NCI-H748 treated with DMSO at 0.1 percent for 48 hours (cell line): Measurements from ENCODE around the gene GH2.

ENCODE experiments used
- DNase-seq: peaks from one replicate; lab custom pipeline; 2025; lab: John Stamatoyannopoulos, UW

Gene GH2

GRCh38 chr17:63840591-63841349 is 41.0 kb downstream of the GH2 start:
- no peak for DNase-seq

- no peak for DNase-seq
These were observed 43.0 kb downstream of the GH2 start for GRCh38 chr17:63838631-63839171.

DNA sequence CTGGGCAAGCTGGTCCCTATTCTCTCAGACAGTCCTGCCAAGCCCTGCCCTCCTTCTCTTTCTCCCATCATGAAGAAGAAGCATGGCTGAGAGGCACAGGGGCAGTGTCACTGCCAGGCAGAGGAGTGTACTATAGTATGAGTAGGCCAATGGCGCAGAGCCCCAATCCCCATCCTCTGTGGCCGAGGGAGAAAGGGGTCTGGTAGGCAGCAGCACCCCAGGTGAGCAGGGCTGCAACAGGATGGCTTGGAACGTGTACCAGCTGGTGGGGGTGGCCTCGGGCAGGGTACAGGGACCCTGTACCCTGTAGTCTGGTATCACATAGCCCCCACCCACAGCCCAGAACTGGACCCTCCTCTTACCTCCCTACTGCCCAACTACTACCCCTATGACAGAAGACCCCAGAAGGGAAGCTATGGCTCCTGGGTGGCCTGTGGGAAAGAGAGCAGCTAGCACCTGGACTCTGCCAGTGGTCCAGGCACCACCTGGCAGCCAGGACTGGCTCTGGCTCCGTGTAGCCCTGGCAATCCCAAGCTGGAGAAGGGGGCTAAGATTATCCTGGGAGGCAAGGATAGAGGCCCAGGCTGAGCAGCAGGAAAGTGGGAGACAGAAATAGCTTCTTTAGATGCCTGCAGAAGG is 43.7 kb downstream of the GH2 start:
- no peak for DNase-seq

DNA sequence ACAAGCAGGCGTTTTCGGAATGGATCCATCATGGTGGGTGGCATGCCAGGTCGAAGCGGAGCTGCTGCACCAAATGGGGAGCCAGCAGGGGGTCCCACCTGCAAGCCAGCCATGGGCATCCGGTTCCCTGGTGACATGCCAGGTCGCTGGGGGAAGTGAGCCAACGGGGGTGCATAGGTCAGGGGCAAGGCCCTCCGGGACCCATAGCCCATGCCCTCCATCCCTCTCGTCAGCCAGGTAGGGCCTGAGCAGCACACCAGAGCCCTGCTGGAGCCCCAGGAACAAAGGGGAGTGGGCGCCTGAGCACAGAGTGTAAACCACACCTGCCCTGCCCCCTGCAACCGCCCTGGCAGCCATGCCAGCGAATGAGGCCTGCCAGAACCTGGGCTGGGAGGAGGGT is 44.3 kb downstream of the GH2 start:
- no peak for DNase-seq

GRCh38 chr17:63836811-63837210 is 44.9 kb downstream of the GH2 start:
- DNase-seq, result no peak

GRCh38 chr17:63835167-63835720 is 46.5 kb downstream of the GH2 start:
- no peak for DNase-seq

GRCh38 chr17:63834431-63835166 is 47.1 kb downstream of the GH2 start:
- DNase-seq, result no peak

- no peak for DNase-seq
These were observed 47.9 kb downstream of the GH2 start for GRCh38 chr17:63833741-63834373.

DNA sequence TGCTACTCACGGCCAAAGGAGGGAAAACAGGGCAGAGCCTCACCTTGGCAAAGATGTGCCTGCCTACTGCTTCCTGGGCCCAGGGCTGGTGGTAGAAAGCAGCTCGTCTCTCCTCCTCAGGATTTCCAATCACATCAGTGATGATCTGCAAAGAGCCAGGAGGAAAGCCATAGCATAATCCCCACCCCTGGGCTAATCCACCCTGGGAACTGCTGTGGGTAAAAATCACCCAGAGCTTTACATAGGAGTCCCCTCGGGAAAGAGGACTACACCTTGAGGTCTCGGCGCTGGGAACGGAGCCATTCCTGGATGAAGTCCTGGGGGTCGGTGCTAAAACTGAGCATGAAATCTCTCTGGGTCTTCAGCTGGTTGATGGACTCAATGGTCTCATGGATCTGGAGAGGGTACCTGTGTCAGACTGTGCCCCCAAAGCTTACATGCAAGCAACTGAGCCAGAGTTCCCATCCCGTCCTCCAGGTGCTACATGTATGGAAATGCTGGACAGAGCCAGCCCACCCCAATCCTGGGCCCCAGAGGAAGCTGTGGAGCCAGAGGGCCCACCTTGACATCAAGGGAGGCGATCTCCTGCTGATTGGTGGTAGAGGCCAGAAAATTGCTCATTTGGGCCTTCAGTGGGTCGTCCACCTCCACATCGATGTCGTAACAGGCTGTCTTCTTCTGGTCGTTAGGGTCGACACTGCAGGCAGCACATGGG is 48.6 kb downstream of the GH2 start:
- no peak for DNase-seq

DNA sequence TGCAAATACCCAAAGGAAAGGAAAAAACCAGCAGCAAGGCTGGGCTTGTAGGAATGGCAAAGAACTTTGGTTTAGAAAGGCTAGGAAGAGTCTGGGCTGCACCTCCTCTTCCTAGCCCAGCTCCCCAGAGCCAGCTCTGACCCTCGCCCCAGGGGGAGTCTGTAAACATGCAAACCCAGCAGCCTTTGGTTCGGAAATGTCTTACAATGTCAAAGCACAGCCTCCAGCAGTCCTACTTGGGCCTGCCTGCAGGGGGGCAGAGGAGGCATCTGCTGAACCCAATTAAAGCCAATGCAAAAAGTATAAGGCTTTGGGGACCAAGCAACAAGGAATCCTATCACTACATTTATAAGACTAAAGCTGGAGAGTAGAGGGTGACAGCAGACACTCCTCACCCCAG is 49.3 kb downstream of the GH2 start:
- DNase-seq, result no peak

GRCh38 chr17:63832014-63832413 is 49.7 kb downstream of the GH2 start:
- no peak for DNase-seq

DNA sequence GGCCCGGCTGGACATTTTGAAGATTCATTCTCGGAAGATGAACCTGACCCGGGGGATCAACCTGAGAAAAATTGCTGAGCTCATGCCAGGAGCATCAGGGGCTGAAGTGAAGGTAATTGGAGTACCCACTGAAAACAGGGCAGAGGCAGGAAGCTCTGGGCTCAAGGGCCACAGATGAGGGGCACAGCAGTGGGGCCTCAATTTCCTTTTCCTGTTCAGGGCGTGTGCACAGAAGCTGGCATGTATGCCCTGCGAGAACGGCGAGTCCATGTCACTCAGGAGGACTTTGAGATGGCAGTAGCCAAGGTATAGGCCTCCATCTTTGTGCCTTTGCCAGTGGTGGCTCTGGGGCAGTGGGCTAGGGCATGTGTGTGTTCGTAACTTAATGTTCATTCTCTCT is 50.2 kb downstream of the GH2 start:
- no peak for DNase-seq

GRCh38 chr17:63830904-63831491 is 50.7 kb downstream of the GH2 start:
- DNase-seq, result no peak

DNA sequence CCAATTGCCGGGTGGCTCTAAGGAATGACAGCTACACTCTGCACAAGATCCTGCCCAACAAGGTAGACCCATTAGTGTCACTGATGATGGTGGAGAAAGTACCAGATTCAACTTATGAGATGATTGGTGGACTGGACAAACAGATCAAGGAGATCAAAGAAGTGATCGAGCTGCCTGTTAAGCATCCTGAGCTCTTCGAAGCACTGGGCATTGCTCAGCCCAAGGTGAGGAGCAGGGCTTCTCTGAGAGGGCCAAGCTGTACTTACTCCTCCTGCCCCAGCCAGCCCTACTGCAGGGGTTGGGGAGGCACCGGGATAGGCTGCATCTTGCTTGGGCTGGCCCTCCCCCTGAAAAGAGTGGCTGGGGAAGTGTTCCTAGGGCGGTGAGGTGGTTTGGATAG is 51.5 kb downstream of the GH2 start:
- DNase-seq, result no peak
